ENCODE measurements around the gene SHC1. TPM values are rescaled to one million over a fixed set of nuclear protein-coding genes. Genes with fewer than 3 reads are reported as not detected.

The SHC1 gene
- total RNA-seq, 1 experiment from 2014 or later, result 107 TPM

DNA sequence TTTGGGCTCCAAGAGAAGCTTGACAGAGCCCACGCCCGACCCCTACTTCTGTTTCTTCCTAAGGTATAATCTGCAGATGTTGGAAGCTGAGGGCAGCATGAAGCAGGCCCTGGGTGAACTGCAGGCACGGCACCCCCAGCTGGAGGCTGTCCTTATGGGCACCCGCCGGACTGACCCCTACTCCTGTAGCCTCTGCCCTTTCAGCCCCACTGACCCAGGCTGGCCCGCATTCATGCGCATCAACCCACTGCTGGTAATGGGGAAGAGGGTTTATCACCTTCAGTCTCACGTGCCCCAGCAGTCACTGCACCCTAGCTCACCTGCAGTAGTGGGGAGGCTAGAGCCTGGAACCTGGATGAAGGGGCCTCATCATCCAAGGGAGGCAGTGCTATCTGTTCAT is 19.7 kb upstream of the SHC1 start:
- Histone ChIP-seq H3K36me3 (ENCODE audit: low read depth, low read length) (peaks cover 38% of the 10 kb centered on the region), H3K4me2 (ENCODE audit: low read length) (no peak overlapping the region), H3K27ac (ENCODE audit: low read length) (no peak overlapping the region), H3K79me2 (ENCODE audit: low read length) (peaks cover 38% of the 10 kb centered on the region), H3K4me3 (ENCODE audit: low read length) (no peak overlapping the region), H3K9ac (ENCODE audit: low read length) (no peak overlapping the region), H3K9me3 (ENCODE audit: low read length) (no peaks in the 10 kb centered on the region), H2AFZ (ENCODE audit: low read length) (no peak overlapping the region), H4K20me1 (ENCODE audit: low read length) (peaks cover 16% of the 10 kb centered on the region; the same call in 1 of the 2 replicates), H3K9me2 (replicated peaks; ENCODE audit: low read length) (no peaks in the 10 kb centered on the region), H3K27me3 (ENCODE audit: low read length) (no peaks in the 10 kb centered on the region), H3K4me1 (ENCODE audit: insufficient read depth, low read length) (no peaks in the 10 kb centered on the region), H3F3A (ENCODE audit: low read length, unreplicated experiment) (no peaks in the 10 kb centered on the region)
- no peak for ATAC-seq
- ChIA-PET CTCF (interaction anchor here (0.6 kb wide), 1 partner anchor 39 kb away, joined by 4 read pairs; no protein-coding TSS in a partner anchor), POLR2A (ENCODE audit: unreplicated experiment) (no interaction called here)
- no peak for DNase-seq
- intact Hi-C loops (cut with micrococcal nuclease), result no loop called here
- no peak for TF ChIP-seq EZH2phosphoT487 (IDR thresholded peaks at IDR 0.05; ENCODE audit: borderline replicate concordance, low read length)
- TF ChIP-seq, protein P1, sequence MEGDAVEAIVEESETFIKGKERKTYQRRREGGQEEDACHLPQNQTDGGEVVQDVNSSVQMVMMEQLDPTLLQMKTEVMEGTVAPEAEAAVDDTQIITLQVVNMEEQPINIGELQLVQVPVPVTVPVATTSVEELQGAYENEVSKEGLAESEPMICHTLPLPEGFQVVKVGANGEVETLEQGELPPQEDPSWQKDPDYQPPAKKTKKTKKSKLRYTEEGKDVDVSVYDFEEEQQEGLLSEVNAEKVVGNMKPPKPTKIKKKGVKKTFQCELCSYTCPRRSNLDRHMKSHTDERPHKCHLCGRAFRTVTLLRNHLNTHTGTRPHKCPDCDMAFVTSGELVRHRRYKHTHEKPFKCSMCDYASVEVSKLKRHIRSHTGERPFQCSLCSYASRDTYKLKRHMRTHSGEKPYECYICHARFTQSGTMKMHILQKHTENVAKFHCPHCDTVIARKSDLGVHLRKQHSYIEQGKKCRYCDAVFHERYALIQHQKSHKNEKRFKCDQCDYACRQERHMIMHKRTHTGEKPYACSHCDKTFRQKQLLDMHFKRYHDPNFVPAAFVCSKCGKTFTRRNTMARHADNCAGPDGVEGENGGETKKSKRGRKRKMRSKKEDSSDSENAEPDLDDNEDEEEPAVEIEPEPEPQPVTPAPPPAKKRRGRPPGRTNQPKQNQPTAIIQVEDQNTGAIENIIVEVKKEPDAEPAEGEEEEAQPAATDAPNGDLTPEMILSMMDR (conservative IDR thresholded peaks at IDR 0.05; ENCODE audit: low read depth, low read length), result no peak
- TF ChIP-seq EZH2 (IDR thresholded peaks at IDR 0.05; ENCODE audit: low read length, unreplicated experiment), result no peak
- BruUV-seq (replicated peaks), result no TSS peak

DNA sequence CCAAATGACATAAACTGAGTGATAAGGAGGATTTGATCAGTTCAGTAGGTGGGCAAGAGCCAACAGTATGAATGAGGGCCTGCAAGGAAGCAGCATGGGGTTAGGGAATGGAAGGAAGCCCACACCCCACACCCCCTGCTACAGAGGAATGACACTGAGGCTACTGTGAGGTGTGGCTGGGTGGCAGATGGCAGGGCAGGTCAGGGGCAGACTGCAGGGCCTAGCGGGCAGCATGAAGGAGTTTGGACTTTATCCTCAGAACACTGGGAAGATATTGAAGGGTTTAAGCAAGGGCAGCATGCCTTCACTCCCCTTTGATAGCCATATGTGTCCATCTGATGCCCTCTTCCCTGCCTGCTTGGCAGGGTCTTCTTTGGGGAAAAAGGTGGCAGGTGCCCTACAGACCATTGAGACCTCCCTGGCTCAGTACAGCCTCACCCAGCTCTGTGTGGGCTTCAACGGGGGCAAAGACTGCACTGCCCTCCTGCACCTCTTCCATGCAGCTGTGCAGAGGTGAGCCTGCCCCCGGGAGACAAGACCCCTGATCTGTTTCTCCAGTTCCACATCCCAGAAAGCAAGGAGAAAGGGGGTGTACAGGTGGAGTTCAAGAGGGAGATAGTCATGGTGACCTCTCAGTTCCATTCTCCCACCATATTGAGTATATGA is 18.8 kb upstream of the SHC1 start:
- Histone ChIP-seq H3K36me3 (ENCODE audit: low read depth, low read length) (peaks cover 38% of the 10 kb centered on the region), H3K27ac (ENCODE audit: low read length) (no peak overlapping the region), H3K9me3 (ENCODE audit: low read length) (no peaks in the 10 kb centered on the region), H3K79me2 (ENCODE audit: low read length) (peaks cover 47% of the 10 kb centered on the region), H3K4me2 (ENCODE audit: low read length) (no peak overlapping the region), H2AFZ (ENCODE audit: low read length) (no peak overlapping the region), H3F3A (ENCODE audit: low read length, unreplicated experiment) (no peaks in the 10 kb centered on the region), H3K27me3 (ENCODE audit: low read length) (no peaks in the 10 kb centered on the region), H3K9ac (ENCODE audit: low read length) (no peak overlapping the region), H3K4me3 (ENCODE audit: low read length) (no peak overlapping the region), H3K4me1 (ENCODE audit: insufficient read depth, low read length) (no peaks in the 10 kb centered on the region), H4K20me1 (ENCODE audit: low read length) (peaks cover 16% of the 10 kb centered on the region; the same call in 1 of the 2 replicates), H3K9me2 (replicated peaks; ENCODE audit: low read length) (no peaks in the 10 kb centered on the region)
- intact Hi-C loops (cut with micrococcal nuclease), result loop anchor here (10.0 kb wide), 1 partner anchor 575 kb away; the partner anchor contains the start of gene ASH1L
- no peak for DNase-seq
- TF ChIP-seq EZH2phosphoT487 (IDR thresholded peaks at IDR 0.05; ENCODE audit: borderline replicate concordance, low read length) (no peak), EZH2 (IDR thresholded peaks at IDR 0.05; ENCODE audit: low read length, unreplicated experiment) (no peak)
- TF ChIP-seq, protein P1 (conservative IDR thresholded peaks at IDR 0.05; ENCODE audit: low read depth, low read length), result no peak
- no peak for ATAC-seq
- no TSS peak for BruUV-seq (replicated peaks)
- ChIA-PET POLR2A (ENCODE audit: unreplicated experiment) (no interaction called here), CTCF (interaction anchor here (0.6 kb wide), 1 partner anchor 40 kb away, joined by 4 read pairs; no protein-coding TSS in a partner anchor)
